HCT116 (cell line): ENCODE measurements around the gene HBE1. TPM values are rescaled to one million over a fixed set of nuclear protein-coding genes. Genes with fewer than 3 reads are reported as not detected.

Experiments used
- ATAC-seq: fragments of 200-7000 bp; cut with Tn5 transposase; 2 replicates; pipeline ENCODE4 v1.9.1; 2020; ENCODE audit warnings: mild to moderate bottlenecking, moderate library complexity
- BruUV-seq: library from RNA; stranded (reverse); fragments of 400-500 nt; replicated peaks from 2 replicates; lab custom pipeline; 2021; lab: Mats Ljungman, UMichigan
- CTCF ChIA-PET: fragments of 300-600 bp; sonication (Branson Sonifier 250); formaldehyde crosslinking; loops from one replicate; lab custom pipeline; 2021; ENCODE audit warnings: antibody characterized with exemption; lab: Charles Lee
- POLR2A ChIA-PET: fragments of 300-600, 350-600 bp; sonication (Branson Sonifier 250); formaldehyde crosslinking; loops from one replicate; lab custom pipeline; 2021; ENCODE audit warnings: antibody characterized with exemption; lab: Charles Lee
- RAD21 ChIA-PET, 2 experiments: fragments of 300-600 bp; sonication (Branson Sonifier 250); formaldehyde crosslinking; loops; one replicate each; lab custom pipeline; 2023; ENCODE audit warnings: low total read pairs in 2 of 2; ENCODE audit not compliant: uncharacterized antibody in 2 of 2, unreplicated experiment in 2 of 2, low non-redundant PET in 1 of 2; lab: Charles Lee
- DNase-seq: peaks from one replicate; pipeline ENCODE4 v3.0.0-alpha.2; 2010; ENCODE audit warnings: low read depth, low spot score
- H2AFZ ChIP-seq: fragments of 200-600 bp; shearing (Covaris generic), sonication (generic); 2 replicates; pipeline ENCODE4 v1.6.1; 2017; ENCODE audit warnings: low read depth, mixed run types, mixed read lengths, antibody characterized with exemption, low read length; ENCODE audit not compliant: poor library complexity, severe bottlenecking
- H3K27ac ChIP-seq: 2 replicates; pipeline ENCODE4 v1.5.1; 2012; ENCODE audit warnings: low read depth, low read length
- H3K27me3 ChIP-seq: fragments of 200-600 bp; sonication (generic); 2 replicates; pipeline ENCODE4 v1.6.1; 2016; ENCODE audit warnings: mixed run types, low read length, mixed read lengths; ENCODE audit not compliant: insufficient read depth
- H3K36me3 ChIP-seq, 2 experiments: fragments of 200-500 bp in 1 of 2; fragments of 200-600 bp in 1 of 2; sonication (Bioruptor generic) in 1 of 2; sonication (generic) in 1 of 2; 2 replicates each; pipeline versions ENCODE4 v1.5.1 to v1.6.1; 2014 to 2016; ENCODE audit warnings: low read length in 2 of 2, inconsistent platforms in 1 of 2, mixed read lengths in 1 of 2, mixed run types in 1 of 2; ENCODE audit not compliant: insufficient read depth in 2 of 2, control insufficient read depth in 1 of 2
- H3K4me1 ChIP-seq, 2 experiments: fragments of 200-600 bp in 1 of 2; sonication (generic) in 1 of 2; 2 replicates each; pipeline versions ENCODE4 v1.5.1 to v1.6.1; 2012 to 2017; ENCODE audit warnings: low read length in 2 of 2, inconsistent platforms in 1 of 2, mild to moderate bottlenecking in 1 of 2, mixed read lengths in 1 of 2, mixed run types in 1 of 2, moderate library complexity in 1 of 2; ENCODE audit not compliant: insufficient read depth in 2 of 2, control insufficient read depth in 1 of 2
- H3K4me2 ChIP-seq: fragments of 200-600 bp; sonication (generic); 2 replicates; pipeline ENCODE4 v1.6.1; 2017; ENCODE audit warnings: mixed run types, low read length, mixed read lengths
- H3K4me3 ChIP-seq, 2 experiments: fragments of 200-600 bp in 1 of 2; sonication (generic) in 1 of 2; replicated peaks in 1 of 2; 2 replicates each; pipeline ENCODE4 v1.5.1; 2011 to 2016; ENCODE audit warnings: low read length in 2 of 2, control low read depth in 1 of 2, low read depth in 1 of 2, mild to moderate bottlenecking in 1 of 2, mixed read lengths in 1 of 2, mixed run types in 1 of 2
- H3K79me2 ChIP-seq: fragments of 200-600 bp; sonication (generic); 2 replicates; pipeline ENCODE4 v1.6.1; 2017; ENCODE audit warnings: mild to moderate bottlenecking, mixed run types, low read length, moderate library complexity, mixed read lengths; ENCODE audit not compliant: insufficient read depth
- H3K9ac ChIP-seq: fragments of 200-600 bp; sonication (generic); 2 replicates; pipeline ENCODE4 v1.6.1; 2016; ENCODE audit warnings: low read length, mixed read lengths
- H3K9me2 ChIP-seq: fragments of 200-600 bp; sonication (generic), shearing (Covaris generic); 2 replicates; pipeline ENCODE4 v1.6.1; 2017; ENCODE audit warnings: mixed run types, mild to moderate bottlenecking, moderate library complexity; ENCODE audit not compliant: insufficient read depth
- H3K9me3 ChIP-seq, 2 experiments: fragments of 200-500 bp in 1 of 2; fragments of 200-600 bp in 1 of 2; sonication (Bioruptor generic) in 1 of 2; sonication (generic) in 1 of 2; 2 replicates each; pipeline ENCODE4 v1.6.1; 2014 to 2017; ENCODE audit warnings: low read length in 2 of 2, mixed read lengths in 2 of 2, inconsistent platforms in 1 of 2, low read depth in 1 of 2, mild to moderate bottlenecking in 1 of 2, mixed run types in 1 of 2, moderate library complexity in 1 of 2; ENCODE audit not compliant: control insufficient read depth in 1 of 2, insufficient read depth in 1 of 2
- H4K20me1 ChIP-seq: fragments of 200-600 bp; sonication (generic), shearing (Covaris generic); 2 replicates; pipeline ENCODE4 v1.6.1; 2017; ENCODE audit warnings: mixed run types, mild to moderate bottlenecking, moderate library complexity; ENCODE audit not compliant: insufficient read depth
- ATF3 ChIP-seq: IDR thresholded peaks from 2 replicates; pipeline ENCODE4 v1.6.1; 2012
- RAD21 ChIP-seq: IDR thresholded peaks from 2 replicates; pipeline ENCODE4 v1.6.1; 2012; ENCODE audit warnings: low read depth, mild to moderate bottlenecking
- ZBTB33 ChIP-seq: IDR thresholded peaks from 2 replicates; pipeline ENCODE4 v1.6.1; 2011; ENCODE audit warnings: mild to moderate bottlenecking, low read length, moderate library complexity; ENCODE audit not compliant: insufficient replicate concordance; ENCODE audit errors: extremely low read depth
- intact Hi-C: fragments of 100-400 bp; cut with micrococcal nuclease; formaldehyde crosslinking; loops from 2 replicates; pipeline ENCODE4 v1.10.0; 2022
- total RNA-seq: library from RNA; stranded (reverse); gene quantifications from one replicate; pipeline ENCODE4 v1.2.1, GENCODE V29; 2021; ENCODE audit not compliant: unreplicated experiment

The HBE1 gene
- total RNA-seq, 1 experiment from 2014 or later, result 212 TPM

GRCh38 chr11:5265832-5266231 is 3.9 kb downstream of the HBE1 start:
- Histone ChIP-seq H3K9me3 (no peaks in the 10 kb centered on the region), H3K27me3 (no peaks in the 10 kb centered on the region), H3K4me1 (no peaks in the 10 kb centered on the region), H2AFZ (no peak overlapping the region), H3K36me3 (peaks cover 0 to 8% of the 10 kb centered on the region in 2 experiments; a peak in 1 of 4 replicates), H4K20me1 (no peaks in the 10 kb centered on the region; the same call in 1 of the 2 replicates), H3K9me2 (no peaks in the 10 kb centered on the region), H3K4me3 (no peak overlapping the region), H3K27ac (no peak overlapping the region), H3K9ac (no peak overlapping the region), H3K79me2 (no peaks in the 10 kb centered on the region), H3K4me2 (no peak overlapping the region)
- ATAC-seq (no peak), DNase-seq (no peak)
- CTCF ChIA-PET, result no interaction called here
- POLR2A ChIA-PET, result no interaction called here
- no TSS peak for BruUV-seq
- intact Hi-C loops, result no loop called here
- TF ChIP-seq ZBTB33 (no peak), RAD21 (no peak)
- RAD21 ChIA-PET, result no interaction called here

GRCh38 chr11:5258543-5259262 is 11.0 kb downstream of the HBE1 start:
- RAD21 ChIA-PET, result no interaction called here
- Histone ChIP-seq H4K20me1 (no peaks in the 10 kb centered on the region), H3K27ac (no peak overlapping the region), H3K9me3 (no peaks in the 10 kb centered on the region), H2AFZ (no peak overlapping the region), H3K4me1 (no peaks in the 10 kb centered on the region), H3K27me3 (no peaks in the 10 kb centered on the region), H3K79me2 (no peaks in the 10 kb centered on the region), H3K4me3 (no peak overlapping the region), H3K36me3 (no peaks in the 10 kb centered on the region; a peak in 2 of 4 replicates), H3K4me2 (no peak overlapping the region), H3K9me2 (no peaks in the 10 kb centered on the region), H3K9ac (no peak overlapping the region)
- DNase-seq (no peak), ATAC-seq (no peak)
- POLR2A ChIA-PET, result no interaction called here
- BruUV-seq, result no TSS peak
- no peak for TF ChIP-seq ATF3
- CTCF ChIA-PET, result no interaction called here
- intact Hi-C loops, result no loop called here
